Measurements from ENCODE around the gene PSMD10.

DNA sequence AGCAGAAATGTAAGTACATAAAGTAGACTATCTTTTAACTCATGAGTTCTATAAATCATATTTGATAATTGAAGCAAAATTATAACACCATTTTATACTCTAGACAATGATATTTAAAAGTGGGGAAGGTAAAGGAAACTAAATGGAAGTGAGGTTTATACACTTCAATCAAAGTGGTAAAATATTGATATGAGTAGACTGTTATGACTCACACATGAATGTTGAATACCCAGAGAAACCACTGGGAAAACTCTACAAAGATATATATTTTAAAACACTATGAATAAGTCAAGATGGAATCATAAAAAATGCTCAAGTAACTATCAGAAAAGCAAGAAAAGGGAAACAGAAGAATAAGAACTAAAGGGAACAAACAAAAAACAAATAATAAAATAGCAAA lies 38.1 kb downstream of the PSMD10 start:
- TF ChIP-seq, protein P1, sequence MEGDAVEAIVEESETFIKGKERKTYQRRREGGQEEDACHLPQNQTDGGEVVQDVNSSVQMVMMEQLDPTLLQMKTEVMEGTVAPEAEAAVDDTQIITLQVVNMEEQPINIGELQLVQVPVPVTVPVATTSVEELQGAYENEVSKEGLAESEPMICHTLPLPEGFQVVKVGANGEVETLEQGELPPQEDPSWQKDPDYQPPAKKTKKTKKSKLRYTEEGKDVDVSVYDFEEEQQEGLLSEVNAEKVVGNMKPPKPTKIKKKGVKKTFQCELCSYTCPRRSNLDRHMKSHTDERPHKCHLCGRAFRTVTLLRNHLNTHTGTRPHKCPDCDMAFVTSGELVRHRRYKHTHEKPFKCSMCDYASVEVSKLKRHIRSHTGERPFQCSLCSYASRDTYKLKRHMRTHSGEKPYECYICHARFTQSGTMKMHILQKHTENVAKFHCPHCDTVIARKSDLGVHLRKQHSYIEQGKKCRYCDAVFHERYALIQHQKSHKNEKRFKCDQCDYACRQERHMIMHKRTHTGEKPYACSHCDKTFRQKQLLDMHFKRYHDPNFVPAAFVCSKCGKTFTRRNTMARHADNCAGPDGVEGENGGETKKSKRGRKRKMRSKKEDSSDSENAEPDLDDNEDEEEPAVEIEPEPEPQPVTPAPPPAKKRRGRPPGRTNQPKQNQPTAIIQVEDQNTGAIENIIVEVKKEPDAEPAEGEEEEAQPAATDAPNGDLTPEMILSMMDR (IDR thresholded peaks at IDR 0.05): no peak
- TF ChIP-seq POLR2A (IDR thresholded peaks at IDR 0.05): no peak

Data from adrenal gland (tissue), 5 donors.